Measurements from ENCODE around the gene IL13RA1. TPM values are rescaled to one million over a fixed set of nuclear protein-coding genes. Genes with fewer than 3 reads are reported as not detected.

IL13RA1 gene
- total RNA-seq, result 78.7 and 79.4 TPM in 2 replicates
- long read RNA-seq, full-length matches to known transcripts, result 2 of 31 reads
- long read RNA-seq, partial matches to known transcripts, result 18 of 31 reads
- long read RNA-seq, other reads (novel, unspliced or antisense), result 11 of 31 reads

GRCh38 chrX:118726887-118727685 lies at the start of gene IL13RA1:
IL13RA1 (plus strand) TSS chrX:118727606; CDS start chrX:118727639, 33 bp downstream.
- peak; percentile 94 for DNase-seq (ENCODE audit: extremely low spot score, unreplicated experiment)

GRCh38 chrX:118679290-118679689 lies 48.1 kb upstream of the IL13RA1 start:
- Mint-ChIP-seq H3K36me3 (ENCODE audit: unreplicated experiment) (peaks cover 5% of the 10 kb centered on the region), H3K27me3 (ENCODE audit: unreplicated experiment) (no peaks in the 10 kb centered on the region), H3K4me1 (ENCODE audit: unreplicated experiment) (peaks cover 3% of the 10 kb centered on the region), H3K9me3 (ENCODE audit: unreplicated experiment) (no peaks in the 10 kb centered on the region), H3K27ac (ENCODE audit: unreplicated experiment) (no peak overlapping the region), H3K4me3 (ENCODE audit: unreplicated experiment) (no peak overlapping the region)
- no peak for DNase-seq (ENCODE audit: extremely low spot score, unreplicated experiment)
- TF ChIP-seq, protein P1, sequence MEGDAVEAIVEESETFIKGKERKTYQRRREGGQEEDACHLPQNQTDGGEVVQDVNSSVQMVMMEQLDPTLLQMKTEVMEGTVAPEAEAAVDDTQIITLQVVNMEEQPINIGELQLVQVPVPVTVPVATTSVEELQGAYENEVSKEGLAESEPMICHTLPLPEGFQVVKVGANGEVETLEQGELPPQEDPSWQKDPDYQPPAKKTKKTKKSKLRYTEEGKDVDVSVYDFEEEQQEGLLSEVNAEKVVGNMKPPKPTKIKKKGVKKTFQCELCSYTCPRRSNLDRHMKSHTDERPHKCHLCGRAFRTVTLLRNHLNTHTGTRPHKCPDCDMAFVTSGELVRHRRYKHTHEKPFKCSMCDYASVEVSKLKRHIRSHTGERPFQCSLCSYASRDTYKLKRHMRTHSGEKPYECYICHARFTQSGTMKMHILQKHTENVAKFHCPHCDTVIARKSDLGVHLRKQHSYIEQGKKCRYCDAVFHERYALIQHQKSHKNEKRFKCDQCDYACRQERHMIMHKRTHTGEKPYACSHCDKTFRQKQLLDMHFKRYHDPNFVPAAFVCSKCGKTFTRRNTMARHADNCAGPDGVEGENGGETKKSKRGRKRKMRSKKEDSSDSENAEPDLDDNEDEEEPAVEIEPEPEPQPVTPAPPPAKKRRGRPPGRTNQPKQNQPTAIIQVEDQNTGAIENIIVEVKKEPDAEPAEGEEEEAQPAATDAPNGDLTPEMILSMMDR (IDR thresholded peaks at IDR 0.05), result no peak

More at GRCh38 chrX:118726887-118727685, at the start of gene IL13RA1:
- Mint-ChIP-seq H3K4me3 (ENCODE audit: unreplicated experiment) (peak within 1 kb of the TSS; percentile 81), H3K27ac (ENCODE audit: unreplicated experiment) (peak within 1 kb of the TSS; percentile 91), H3K36me3 (ENCODE audit: unreplicated experiment) (no peaks in the 10 kb centered on the region), H3K27me3 (ENCODE audit: unreplicated experiment) (no peaks in the 10 kb centered on the region), H3K4me1 (ENCODE audit: unreplicated experiment) (peaks cover 48% of the 10 kb centered on the region), H3K9me3 (ENCODE audit: unreplicated experiment) (no peaks in the 10 kb centered on the region)
- TF ChIP-seq, protein P1 (IDR thresholded peaks at IDR 0.05), result no peak

GRCh38 chrX:118682258-118683014 lies 45.0 kb upstream of the IL13RA1 start:
- Mint-ChIP-seq H3K4me1 (ENCODE audit: unreplicated experiment) (peaks cover 3% of the 10 kb centered on the region), H3K27ac (ENCODE audit: unreplicated experiment) (no peak overlapping the region), H3K27me3 (ENCODE audit: unreplicated experiment) (no peaks in the 10 kb centered on the region), H3K4me3 (ENCODE audit: unreplicated experiment) (no peak overlapping the region), H3K36me3 (ENCODE audit: unreplicated experiment) (peaks cover 3% of the 10 kb centered on the region), H3K9me3 (ENCODE audit: unreplicated experiment) (no peaks in the 10 kb centered on the region)
- TF ChIP-seq, protein P1 (IDR thresholded peaks at IDR 0.05), result no peak
- DNase-seq (ENCODE audit: extremely low spot score, unreplicated experiment), result no peak

DNA sequence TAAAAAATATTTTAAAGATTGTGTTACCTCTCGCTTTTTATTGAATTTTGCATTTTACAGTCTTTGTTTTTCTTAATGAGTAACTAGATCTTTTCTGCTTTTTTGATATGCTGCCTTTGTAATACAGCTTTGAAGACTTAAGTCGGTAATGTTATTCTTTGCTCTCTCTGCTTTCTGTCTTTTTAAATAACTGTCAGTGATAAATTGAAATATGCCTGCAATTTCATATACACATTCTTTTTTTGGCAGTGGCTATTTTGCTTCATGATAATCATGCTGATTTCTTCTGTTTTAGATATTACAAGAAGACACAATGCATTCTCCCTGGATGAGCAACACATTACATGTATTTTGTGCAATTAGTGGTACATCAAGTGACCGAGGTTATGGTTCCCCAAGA lies 42.0 kb upstream of the IL13RA1 start:
- Mint-ChIP-seq H3K27ac (ENCODE audit: unreplicated experiment) (no peak overlapping the region), H3K27me3 (ENCODE audit: unreplicated experiment) (no peaks in the 10 kb centered on the region), H3K36me3 (ENCODE audit: unreplicated experiment) (peaks cover 4% of the 10 kb centered on the region), H3K4me3 (ENCODE audit: unreplicated experiment) (no peak overlapping the region), H3K4me1 (ENCODE audit: unreplicated experiment) (peaks cover 8% of the 10 kb centered on the region), H3K9me3 (ENCODE audit: unreplicated experiment) (no peaks in the 10 kb centered on the region)
- DNase-seq (ENCODE audit: extremely low spot score, unreplicated experiment), result no peak
- TF ChIP-seq, protein P1 (IDR thresholded peaks at IDR 0.05), result no peak

- H3K4me3 Mint-ChIP-seq (ENCODE audit: unreplicated experiment), result no peak overlapping the region
- peaks cover 3% of the 10 kb centered on the region for H3K36me3 Mint-ChIP-seq (ENCODE audit: unreplicated experiment)
- TF ChIP-seq, protein P1 (IDR thresholded peaks at IDR 0.05), result no peak
Observed at GRCh38 chrX:118688935-118689334, 38.5 kb upstream of the IL13RA1 start.

More at GRCh38 chrX:118688935-118689334, 38.5 kb upstream of the IL13RA1 start:
- Mint-ChIP-seq H3K27me3 (ENCODE audit: unreplicated experiment) (no peaks in the 10 kb centered on the region), H3K4me1 (ENCODE audit: unreplicated experiment) (peaks cover 5% of the 10 kb centered on the region), H3K9me3 (ENCODE audit: unreplicated experiment) (no peaks in the 10 kb centered on the region), H3K27ac (ENCODE audit: unreplicated experiment) (no peak overlapping the region)
- no peak for DNase-seq (ENCODE audit: extremely low spot score, unreplicated experiment)
